Erythroblast (primary cell): Measurements from ENCODE around the gene OR1M1.

ENCODE experiments used
- GATA1 ChIP-seq: IDR thresholded peaks from 2 replicates; pipeline ENCODE4 v1.6.1; 2011; ENCODE audit warnings: low read depth, mild to moderate bottlenecking, control low read depth, low read length, moderate library complexity
- POLR2A ChIP-seq: IDR thresholded peaks from 2 replicates; pipeline ENCODE4 v1.6.1; 2011; ENCODE audit warnings: mild to moderate bottlenecking, low read length

DNA sequence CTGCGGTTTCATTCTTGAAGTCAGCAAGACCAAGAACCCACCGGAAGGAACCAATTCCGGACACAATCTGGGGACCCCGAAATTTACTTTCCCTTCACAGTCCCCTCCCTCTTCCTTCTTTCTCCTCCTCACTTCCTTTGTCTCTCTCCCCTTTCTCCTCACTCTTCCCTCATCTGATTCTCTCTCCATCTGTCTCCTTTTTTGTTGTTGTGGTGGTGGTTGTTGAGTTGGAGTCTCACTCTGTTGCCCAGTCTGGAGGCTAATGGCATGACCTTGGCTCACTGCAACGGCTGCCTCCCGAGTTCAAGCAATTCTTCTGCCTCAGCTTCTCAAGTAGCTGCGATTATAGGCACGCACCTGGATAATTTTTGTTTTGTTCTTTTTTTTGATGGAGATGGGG lies 32.7 kb upstream of the OR1M1 start:
- TF ChIP-seq POLR2A: no peak
- TF ChIP-seq GATA1: no peak
